Esophagus muscularis mucosa (tissue), 4 donors: Measurements from ENCODE around the gene PVR. TPM values are rescaled to one million over a fixed set of nuclear protein-coding genes. Genes with fewer than 3 reads are reported as not detected.
A peak's percentile ranks its signal among the peaks of the same experiment; 100 is the strongest.

Source experiments
- DNase-seq: peaks from one replicate; pipeline ENCODE4 v3.0.0-alpha.2; 2017; ENCODE audit errors: extremely low spot score
- H3K27ac ChIP-seq, 4 donors: fragments of 200-600 bp; sonication (generic); replicated peaks in 1 of 4; 1 replicate in 3 of 4; 2 replicates in 1 of 4; pipeline ENCODE4 v1.5.1; 2016 to 2019; ENCODE audit warnings: mild to moderate bottlenecking in 1 of 4
- H3K27me3 ChIP-seq, 4 donors: fragments of 200-600 bp; sonication (generic); one replicate each; pipeline versions ENCODE4 v1.5.1 to v1.6.0; 2016 to 2019
- H3K36me3 ChIP-seq, 4 donors: fragments of 200-600 bp; sonication (generic); one replicate each; pipeline ENCODE4 v1.5.1; 2016 to 2019
- H3K4me1 ChIP-seq, 4 donors: fragments of 200-600 bp; sonication (generic); one replicate each; pipeline ENCODE4 v1.5.1; 2016 to 2019
- H3K4me3 ChIP-seq, 4 donors: fragments of 200-600 bp; sonication (generic); 1 replicate in 2 of 4; 2 replicates in 2 of 4; pipeline ENCODE4 v1.5.1; 2016 to 2019; ENCODE audit warnings: mild to moderate bottlenecking in 4 of 4, moderate library complexity in 1 of 4
- H3K9me3 ChIP-seq, 4 donors: fragments of 200-600 bp; sonication (generic); 1 replicate in 3 of 4; 2 replicates in 1 of 4; pipeline ENCODE4 v1.5.1; 2016 to 2019
- EP300 ChIP-seq: sonication (generic); formaldehyde crosslinking; IDR thresholded peaks from one replicate; pipeline ENCODE4 v1.6.1; 2017; ENCODE audit warnings: antibody characterized with exemption
- POLR2A ChIP-seq: fragments of 450-650 bp; IDR thresholded peaks from one replicate; pipeline ENCODE4 v1.6.1; 2017; ENCODE audit warnings: antibody characterized with exemption, moderate library complexity, mild to moderate bottlenecking, low read depth
- POLR2AphosphoS5 ChIP-seq, 2 donors: sonication (generic); formaldehyde crosslinking; IDR thresholded peaks; one replicate each; pipeline ENCODE4 v1.6.1; 2017; ENCODE audit warnings: antibody characterized with exemption in 2 of 2
- WGBS: methylation state at CpG from one replicate; pipeline ENCODE4 v1.1.5; 2018; 5-methylcytosine and 5-hydroxymethylcytosine counted together
- intact Hi-C: fragments of 100-400 bp; cut with DNase I; formaldehyde crosslinking; loops from one replicate; pipeline ENCODE4 v1.15.1; 2023
- total RNA-seq, 4 donors: library from RNA; depleted of rRNA; stranded (reverse); fragments of >200 nt; gene quantifications; one replicate each; pipeline versions ENCODE4 v1.1.0 to v1.2.1, GENCODE V29; 2016
- TF ChIP-seq, protein P1 (sequence below), 3 experiments: fragments of 200-600 bp in 2 of 3; fragments of 450-650 bp in 1 of 3; sonication (generic) in 2 of 3; IDR thresholded peaks; one replicate each; pipeline ENCODE4 v1.5.1; 2017 to 2019; ENCODE audit warnings: antibody characterized with exemption in 3 of 3, mild to moderate bottlenecking in 2 of 3, moderate library complexity in 1 of 3

Gene PVR
- total RNA-seq, 4 donors from 2014 or later: 20.8 to 58.3 (median 49.0) TPM

GRCh38 chr19:44642377-44642776, 1.3 kb upstream of the PVR start:
- intact Hi-C loops: no loop called here
- H3K4me1 ChIP-seq: peaks cover 19 to 33% (median 25%) of the 10 kb centered on the region in 4 donors
- WGBS: 60% methylated on average over 1 of the region's 1 CpG

DNA sequence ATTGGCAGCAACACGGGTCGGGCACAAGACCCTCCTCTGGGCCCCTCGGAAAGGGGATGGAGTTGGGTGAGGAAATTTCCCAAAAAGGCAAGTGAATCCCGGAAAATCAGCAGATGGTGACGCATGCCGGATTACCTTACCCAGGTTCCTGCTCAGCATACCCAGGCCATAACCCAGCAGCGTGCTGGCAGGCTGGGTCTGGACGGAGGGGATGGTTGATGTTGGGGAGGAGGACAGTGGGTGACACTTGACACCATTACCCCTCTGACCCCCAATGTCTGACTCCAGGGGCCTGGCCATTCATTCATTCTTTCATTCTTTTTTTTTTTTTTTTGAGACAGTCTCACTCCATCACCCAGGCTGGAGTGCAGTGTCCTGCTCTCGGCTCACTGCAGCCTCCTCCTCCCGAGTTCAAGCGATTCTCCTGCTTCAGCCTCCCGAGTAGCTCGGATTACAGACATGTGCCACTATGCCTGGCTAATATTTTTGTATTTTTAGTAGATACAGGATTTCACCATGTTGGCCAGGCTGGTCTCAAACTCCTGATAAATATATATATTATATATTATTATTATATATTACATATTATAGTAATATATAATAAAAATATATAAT, 799 bp downstream of the PVR start:
- H3K27ac ChIP-seq: peak overlapping the region; percentile 89 to 95 (median 90)
- no peak for DNase-seq
- intact Hi-C loops: no loop called here

More at GRCh38 chr19:44642377-44642776, 1.3 kb upstream of the PVR start:
- TF ChIP-seq, protein P1, sequence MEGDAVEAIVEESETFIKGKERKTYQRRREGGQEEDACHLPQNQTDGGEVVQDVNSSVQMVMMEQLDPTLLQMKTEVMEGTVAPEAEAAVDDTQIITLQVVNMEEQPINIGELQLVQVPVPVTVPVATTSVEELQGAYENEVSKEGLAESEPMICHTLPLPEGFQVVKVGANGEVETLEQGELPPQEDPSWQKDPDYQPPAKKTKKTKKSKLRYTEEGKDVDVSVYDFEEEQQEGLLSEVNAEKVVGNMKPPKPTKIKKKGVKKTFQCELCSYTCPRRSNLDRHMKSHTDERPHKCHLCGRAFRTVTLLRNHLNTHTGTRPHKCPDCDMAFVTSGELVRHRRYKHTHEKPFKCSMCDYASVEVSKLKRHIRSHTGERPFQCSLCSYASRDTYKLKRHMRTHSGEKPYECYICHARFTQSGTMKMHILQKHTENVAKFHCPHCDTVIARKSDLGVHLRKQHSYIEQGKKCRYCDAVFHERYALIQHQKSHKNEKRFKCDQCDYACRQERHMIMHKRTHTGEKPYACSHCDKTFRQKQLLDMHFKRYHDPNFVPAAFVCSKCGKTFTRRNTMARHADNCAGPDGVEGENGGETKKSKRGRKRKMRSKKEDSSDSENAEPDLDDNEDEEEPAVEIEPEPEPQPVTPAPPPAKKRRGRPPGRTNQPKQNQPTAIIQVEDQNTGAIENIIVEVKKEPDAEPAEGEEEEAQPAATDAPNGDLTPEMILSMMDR (IDR thresholded peaks at IDR 0.05): no peak
- TF ChIP-seq POLR2AphosphoS5 (IDR thresholded peaks at IDR 0.05) (no peak), POLR2A (no peak), EP300 (no peak)
- no peaks in the 10 kb centered on the region for H3K9me3 ChIP-seq
- H3K27ac ChIP-seq: no peak overlapping the region
- no peaks in the 10 kb centered on the region for H3K27me3 ChIP-seq
- peaks cover 0 to 13% (median 6%) of the 10 kb centered on the region in 4 donors for H3K36me3 ChIP-seq
- DNase-seq: no peak
- H3K4me3 ChIP-seq: no peak overlapping the region

DNA sequence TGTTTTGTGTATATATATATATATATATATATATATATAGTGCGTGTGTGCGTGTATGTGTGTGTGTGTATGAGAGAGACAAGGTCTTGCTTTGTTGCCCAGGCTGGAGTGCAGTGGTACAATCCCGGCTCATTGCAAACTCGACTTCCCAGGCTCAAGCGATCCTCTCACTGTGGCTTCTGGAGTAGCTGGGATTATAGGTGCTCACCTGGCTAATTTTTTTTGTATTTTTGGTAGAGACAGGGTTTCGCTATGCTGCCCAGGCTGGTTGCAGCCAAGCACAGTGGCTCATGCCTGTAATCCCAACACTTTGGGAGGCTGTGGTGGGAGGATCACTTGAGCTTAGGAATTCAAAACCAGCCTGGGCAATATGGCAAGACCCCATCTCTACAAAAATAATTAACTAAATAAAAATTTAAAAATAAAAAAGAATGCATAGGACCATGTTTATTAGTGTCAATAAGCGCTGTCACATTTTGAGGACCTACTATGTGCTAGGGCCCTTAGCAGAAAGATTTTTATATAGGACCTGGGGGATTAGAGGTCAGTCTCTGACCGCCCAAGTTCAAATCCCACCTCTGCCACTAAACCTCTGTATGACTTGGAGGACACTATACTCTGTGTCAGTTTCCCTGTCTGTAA, 1.8 kb downstream of the PVR start:
- 84% methylated on average over 8 of the region's 8 CpGs for WGBS

More for the DNA sequence above, 799 bp downstream of the PVR start:
- H3K36me3 ChIP-seq: peaks cover 0 to 27% (median 21%) of the 10 kb centered on the region in 4 donors
- 13% methylated on average over 7 of the region's 13 CpGs for WGBS
- no peaks in the 10 kb centered on the region for H3K27me3 ChIP-seq
- H3K4me1 ChIP-seq: peaks cover 37 to 48% (median 43%) of the 10 kb centered on the region in 4 donors
- peak overlapping the region; percentile 89 to 98 (median 96) for H3K4me3 ChIP-seq
- H3K9me3 ChIP-seq: no peaks in the 10 kb centered on the region
- peak; percentile 8 to 42 for TF ChIP-seq POLR2AphosphoS5 (IDR thresholded peaks at IDR 0.05)
- TF ChIP-seq, protein P1 (IDR thresholded peaks at IDR 0.05): no peak
- peak; percentile 73 for TF ChIP-seq EP300

GRCh38 chr19:44646049-44646416, 2.3 kb downstream of the PVR start:
- peak overlapping the region in 1 of 4 donors; percentile 7 for H3K27ac ChIP-seq

More for the DNA sequence above, 1.8 kb downstream of the PVR start:
- Histone ChIP-seq H3K4me1 (peaks cover 37 to 48% (median 42%) of the 10 kb centered on the region in 4 donors), H3K27ac (peak overlapping the region in 1 of 4 donors; percentile 7), H3K27me3 (no peaks in the 10 kb centered on the region), H3K9me3 (no peaks in the 10 kb centered on the region), H3K36me3 (peaks cover 5 to 37% (median 31%) of the 10 kb centered on the region in 4 donors), H3K4me3 (no peak overlapping the region)
- TF ChIP-seq POLR2AphosphoS5 (IDR thresholded peaks at IDR 0.05) (no peak), POLR2A (no peak), EP300 (no peak)
- TF ChIP-seq, protein P1 (IDR thresholded peaks at IDR 0.05): no peak
- DNase-seq: no peak
- intact Hi-C loops: no loop called here

More at GRCh38 chr19:44646049-44646416, 2.3 kb downstream of the PVR start:
- intact Hi-C loops: no loop called here
- no peak overlapping the region for H3K4me3 ChIP-seq
- no peaks in the 10 kb centered on the region for H3K9me3 ChIP-seq
- 97% methylated on average over 3 of the region's 3 CpGs for WGBS
- no peaks in the 10 kb centered on the region for H3K27me3 ChIP-seq
- TF ChIP-seq EP300 (no peak), POLR2AphosphoS5 (IDR thresholded peaks at IDR 0.05) (no peak), POLR2A (no peak)
- TF ChIP-seq, protein P1 (IDR thresholded peaks at IDR 0.05): no peak
- peaks cover 10 to 42% (median 36%) of the 10 kb centered on the region in 4 donors for H3K36me3 ChIP-seq
- DNase-seq: no peak
- H3K4me1 ChIP-seq: peaks cover 37 to 48% (median 42%) of the 10 kb centered on the region in 4 donors
